ENCODE data around the gene DND1. TPM values are rescaled to one million over a fixed set of nuclear protein-coding genes. Genes with fewer than 3 reads are reported as not detected.
A peak's percentile ranks its signal among the peaks of the same experiment; 100 is the strongest.

The DND1 gene
- total RNA-seq, 1 donor from 2014 or later: 1.0 TPM

DNA sequence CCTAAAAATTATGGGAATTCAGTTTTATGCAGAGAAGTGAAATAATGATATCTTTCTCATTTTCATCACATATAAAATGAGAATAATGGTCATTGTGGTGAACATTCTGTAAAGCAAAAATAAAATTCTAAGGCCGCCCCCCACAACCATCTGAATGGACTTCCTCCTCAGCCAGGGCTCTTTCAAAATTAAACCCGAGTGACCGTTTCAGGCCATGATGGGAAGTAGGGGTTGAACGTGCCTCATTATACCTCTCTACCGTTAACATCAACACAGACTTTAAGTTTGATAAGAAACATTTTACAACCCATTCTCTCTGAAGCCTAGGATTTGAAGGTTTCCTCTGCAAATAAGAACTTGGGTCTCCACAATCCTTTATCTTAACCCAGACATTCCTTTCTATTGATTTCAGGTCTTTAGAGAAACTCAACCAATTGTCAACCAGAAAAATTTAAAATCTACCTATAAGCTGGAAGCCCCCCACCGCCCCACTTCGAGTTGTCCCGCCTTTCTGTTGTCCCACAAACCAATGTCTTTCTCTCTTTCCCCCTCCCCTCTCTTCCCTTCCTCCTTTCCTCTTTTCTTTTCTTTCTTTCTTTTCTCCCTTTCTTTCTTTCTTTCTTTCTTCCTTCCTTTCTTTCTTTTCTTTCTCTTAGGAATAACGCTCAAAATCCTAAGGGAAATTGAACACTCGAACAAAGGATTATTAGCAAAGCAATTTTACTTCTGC is 35.8 kb downstream of the DND1 start:
- TF ChIP-seq, protein P1, sequence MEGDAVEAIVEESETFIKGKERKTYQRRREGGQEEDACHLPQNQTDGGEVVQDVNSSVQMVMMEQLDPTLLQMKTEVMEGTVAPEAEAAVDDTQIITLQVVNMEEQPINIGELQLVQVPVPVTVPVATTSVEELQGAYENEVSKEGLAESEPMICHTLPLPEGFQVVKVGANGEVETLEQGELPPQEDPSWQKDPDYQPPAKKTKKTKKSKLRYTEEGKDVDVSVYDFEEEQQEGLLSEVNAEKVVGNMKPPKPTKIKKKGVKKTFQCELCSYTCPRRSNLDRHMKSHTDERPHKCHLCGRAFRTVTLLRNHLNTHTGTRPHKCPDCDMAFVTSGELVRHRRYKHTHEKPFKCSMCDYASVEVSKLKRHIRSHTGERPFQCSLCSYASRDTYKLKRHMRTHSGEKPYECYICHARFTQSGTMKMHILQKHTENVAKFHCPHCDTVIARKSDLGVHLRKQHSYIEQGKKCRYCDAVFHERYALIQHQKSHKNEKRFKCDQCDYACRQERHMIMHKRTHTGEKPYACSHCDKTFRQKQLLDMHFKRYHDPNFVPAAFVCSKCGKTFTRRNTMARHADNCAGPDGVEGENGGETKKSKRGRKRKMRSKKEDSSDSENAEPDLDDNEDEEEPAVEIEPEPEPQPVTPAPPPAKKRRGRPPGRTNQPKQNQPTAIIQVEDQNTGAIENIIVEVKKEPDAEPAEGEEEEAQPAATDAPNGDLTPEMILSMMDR (IDR thresholded peaks at IDR 0.05; ENCODE audit: insufficient read depth, low read length, poor library complexity, severe bottlenecking): no peak
- peaks cover 6% of the 10 kb centered on the region for H3K27me3 ChIP-seq (ENCODE audit: control insufficient read depth, insufficient read depth, low read length)
- DNase-seq (ENCODE audit: low read depth): no peak
- no peak overlapping the region for H3K4me3 ChIP-seq (ENCODE audit: low read depth, low read length)
- H3K36me3 ChIP-seq (ENCODE audit: control insufficient read depth, insufficient read depth, low read length): peaks cover 2% of the 10 kb centered on the region

DNA sequence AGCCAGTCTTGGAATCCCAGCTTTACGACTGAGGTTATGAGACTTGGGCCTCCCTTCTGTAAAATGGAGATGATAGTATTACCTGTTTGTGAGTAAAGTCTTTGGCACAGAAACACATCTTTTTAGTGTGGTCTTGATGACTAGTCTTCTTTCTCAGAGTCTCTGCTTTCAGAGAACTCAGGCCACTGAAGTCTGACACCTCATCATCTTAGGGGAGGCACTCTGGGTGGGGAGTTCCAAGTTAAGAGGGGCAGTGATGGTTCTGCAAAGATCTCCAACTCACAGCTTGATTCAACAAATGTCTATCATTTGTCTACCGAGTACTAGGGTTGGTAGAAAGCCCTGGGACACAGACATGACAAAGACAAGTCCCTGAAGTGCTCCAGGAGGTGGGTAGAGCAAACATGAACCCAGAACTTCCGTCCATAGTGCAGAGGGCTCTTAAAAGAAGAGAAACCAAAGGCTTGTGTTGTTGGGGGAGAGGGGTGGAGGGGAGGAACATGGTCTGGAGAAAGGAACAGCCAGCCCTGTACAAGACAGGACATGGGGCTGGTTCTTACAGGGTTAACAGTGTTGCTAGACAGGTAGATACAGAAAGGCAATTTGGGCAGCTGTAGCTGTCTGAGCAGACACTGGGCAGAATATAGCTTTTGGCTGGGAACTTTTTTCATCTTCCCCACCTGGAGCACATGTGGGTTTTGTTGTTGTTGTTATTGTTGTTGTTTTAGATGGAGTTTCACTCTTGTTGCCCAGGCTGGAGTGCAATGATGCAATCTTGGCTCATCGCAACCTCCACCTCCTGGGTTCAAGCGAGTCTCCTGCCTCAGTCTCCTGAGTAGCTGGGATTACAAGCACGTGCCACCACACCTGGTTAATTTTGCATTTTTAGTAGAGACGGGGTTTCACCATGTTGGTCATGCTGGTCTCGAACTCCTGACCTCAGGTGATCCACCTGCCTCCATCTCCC is 37.8 kb downstream of the DND1 start:
- H3K4me3 ChIP-seq (ENCODE audit: low read depth, low read length): no peak overlapping the region
- peaks cover 20% of the 10 kb centered on the region for H3K27me3 ChIP-seq (ENCODE audit: control insufficient read depth, insufficient read depth, low read length)
- H3K36me3 ChIP-seq (ENCODE audit: control insufficient read depth, insufficient read depth, low read length): no peaks in the 10 kb centered on the region
- TF ChIP-seq, protein P1 (IDR thresholded peaks at IDR 0.05; ENCODE audit: insufficient read depth, low read length, poor library complexity, severe bottlenecking): no peak
- DNase-seq (ENCODE audit: low read depth): no peak

DNA sequence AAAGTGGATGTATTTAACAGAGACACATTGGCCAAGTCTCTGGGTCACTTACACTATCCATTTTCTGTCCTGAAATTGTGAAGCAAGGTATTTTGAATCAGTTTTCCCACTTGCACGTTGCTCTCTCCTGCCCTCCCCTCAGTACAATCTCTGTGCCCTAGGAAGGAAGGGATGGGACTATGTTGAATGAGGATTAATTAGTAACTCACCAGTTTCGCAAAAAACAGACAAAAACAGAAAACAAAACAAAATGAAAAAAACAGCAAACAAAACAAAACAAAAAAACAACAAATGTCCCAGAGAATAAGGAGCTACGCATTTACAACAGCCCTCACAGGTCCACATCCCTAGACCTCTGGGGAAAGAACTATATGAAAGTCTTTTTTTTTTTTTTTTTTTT is 39.3 kb downstream of the DND1 start:
- no peaks in the 10 kb centered on the region for H3K36me3 ChIP-seq (ENCODE audit: control insufficient read depth, insufficient read depth, low read length)
- DNase-seq (ENCODE audit: low read depth): no peak
- H3K27me3 ChIP-seq (ENCODE audit: control insufficient read depth, insufficient read depth, low read length): peaks cover 20% of the 10 kb centered on the region
- H3K4me3 ChIP-seq (ENCODE audit: low read depth, low read length): no peak overlapping the region
- TF ChIP-seq, protein P1 (IDR thresholded peaks at IDR 0.05; ENCODE audit: insufficient read depth, low read length, poor library complexity, severe bottlenecking): no peak

DNA sequence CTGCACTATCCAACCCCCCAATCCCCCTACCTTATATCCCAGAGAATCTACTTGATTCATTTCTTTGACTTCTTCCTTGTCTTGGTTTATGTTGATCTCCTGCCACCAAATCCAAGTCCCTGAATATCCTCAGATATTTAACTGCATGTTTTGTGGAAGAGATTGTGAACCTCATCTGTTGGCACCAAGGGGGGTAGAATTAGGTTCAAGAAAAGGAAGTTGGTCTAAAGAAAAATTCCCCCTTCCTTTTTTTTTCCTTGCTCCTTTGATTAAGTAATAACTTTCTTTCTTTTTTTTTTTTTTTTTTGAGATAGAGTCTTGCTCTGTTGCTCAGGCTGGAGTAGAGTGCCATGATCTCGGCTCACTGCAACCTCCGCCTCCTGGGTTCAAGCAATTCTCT is 39.9 kb downstream of the DND1 start:
- TF ChIP-seq, protein P1 (IDR thresholded peaks at IDR 0.05; ENCODE audit: insufficient read depth, low read length, poor library complexity, severe bottlenecking): no peak
- no peak for DNase-seq (ENCODE audit: low read depth)
- peaks cover 20% of the 10 kb centered on the region for H3K27me3 ChIP-seq (ENCODE audit: control insufficient read depth, insufficient read depth, low read length)
- H3K36me3 ChIP-seq (ENCODE audit: control insufficient read depth, insufficient read depth, low read length): no peaks in the 10 kb centered on the region
- H3K4me3 ChIP-seq (ENCODE audit: low read depth, low read length): no peak overlapping the region

DNA sequence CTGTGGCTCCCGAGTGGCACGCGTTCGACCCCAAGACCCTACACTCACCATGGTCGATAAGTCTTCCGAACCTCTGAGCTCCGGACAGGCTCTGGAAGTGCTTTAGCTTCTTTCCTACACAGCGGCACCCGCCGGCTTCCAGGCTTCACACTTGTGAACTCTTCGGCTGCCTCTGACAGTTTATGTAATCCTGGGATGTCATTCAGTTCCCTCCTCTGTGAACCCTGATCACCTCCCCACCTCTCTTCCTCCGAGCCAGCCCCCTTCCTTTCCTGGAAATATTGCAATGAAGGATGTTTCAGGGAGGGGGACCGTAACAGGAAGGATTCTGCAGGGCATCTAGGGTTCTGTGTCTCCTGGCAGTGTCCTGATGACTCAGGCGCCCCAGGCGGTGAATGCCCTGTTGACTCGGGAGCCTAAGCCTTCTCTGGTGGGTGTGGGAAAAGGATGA is 40.3 kb downstream of the DND1 start, which contains the start of gene CD14:
Gene CD14 (minus strand): TSS at position 155 of the 451 bp plus-strand sequence. CDS start 104 bp downstream, at position 51.
- Histone ChIP-seq H3K36me3 (ENCODE audit: control insufficient read depth, insufficient read depth, low read length) (no peaks in the 10 kb centered on the region), H3K27me3 (ENCODE audit: control insufficient read depth, insufficient read depth, low read length) (peaks cover 20% of the 10 kb centered on the region), H3K4me3 (ENCODE audit: low read depth, low read length) (peak within 1 kb of the TSS; percentile 39)
- DNase-seq (ENCODE audit: low read depth): no peak
- TF ChIP-seq, protein P1 (IDR thresholded peaks at IDR 0.05; ENCODE audit: insufficient read depth, low read length, poor library complexity, severe bottlenecking): no peak

Data from kidney epithelial cell (primary cell).